ENCODE measurements around the gene AFF3. TPM values are rescaled to one million over a fixed set of nuclear protein-coding genes. Genes with fewer than 3 reads are reported as not detected.
"Not testable (repeated sequence)": the region's sequence is repeated elsewhere in the genome, so short reads cannot be mapped to it uniquely, and the experiment has no call there.

AFF3 gene
- total RNA-seq, 4 donors from 2014 or later: 2.1 to 7.3 (median 3.5) TPM

- no peak overlapping the region for H3K4me3 ChIP-seq (ENCODE audit: low read depth, poor library complexity, severe bottlenecking)
- DNase-seq (ENCODE audit: low spot score in 2 of 2): no peak
- 36 to 54% methylated on average over 1 of the region's 1 CpG for WGBS, 2 donors
- TF ChIP-seq POLR2A (IDR thresholded peaks at IDR 0.05): no peak
- TF ChIP-seq, protein P1, sequence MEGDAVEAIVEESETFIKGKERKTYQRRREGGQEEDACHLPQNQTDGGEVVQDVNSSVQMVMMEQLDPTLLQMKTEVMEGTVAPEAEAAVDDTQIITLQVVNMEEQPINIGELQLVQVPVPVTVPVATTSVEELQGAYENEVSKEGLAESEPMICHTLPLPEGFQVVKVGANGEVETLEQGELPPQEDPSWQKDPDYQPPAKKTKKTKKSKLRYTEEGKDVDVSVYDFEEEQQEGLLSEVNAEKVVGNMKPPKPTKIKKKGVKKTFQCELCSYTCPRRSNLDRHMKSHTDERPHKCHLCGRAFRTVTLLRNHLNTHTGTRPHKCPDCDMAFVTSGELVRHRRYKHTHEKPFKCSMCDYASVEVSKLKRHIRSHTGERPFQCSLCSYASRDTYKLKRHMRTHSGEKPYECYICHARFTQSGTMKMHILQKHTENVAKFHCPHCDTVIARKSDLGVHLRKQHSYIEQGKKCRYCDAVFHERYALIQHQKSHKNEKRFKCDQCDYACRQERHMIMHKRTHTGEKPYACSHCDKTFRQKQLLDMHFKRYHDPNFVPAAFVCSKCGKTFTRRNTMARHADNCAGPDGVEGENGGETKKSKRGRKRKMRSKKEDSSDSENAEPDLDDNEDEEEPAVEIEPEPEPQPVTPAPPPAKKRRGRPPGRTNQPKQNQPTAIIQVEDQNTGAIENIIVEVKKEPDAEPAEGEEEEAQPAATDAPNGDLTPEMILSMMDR (IDR thresholded peaks at IDR 0.05): no peak
- intact Hi-C loops (cut with DNase I; ENCODE audit: low total_unique reads): no loop called here
Observed at GRCh38 chr2:99939135-99939534, 203.3 kb downstream of the AFF3 start.

GRCh38 chr2:99938250-99938649 lies 204.1 kb downstream of the AFF3 start:
- DNase-seq (ENCODE audit: low spot score in 2 of 2): no peak
- TF ChIP-seq POLR2A (IDR thresholded peaks at IDR 0.05): no peak
- TF ChIP-seq, protein P1 (IDR thresholded peaks at IDR 0.05): no peak
- WGBS, 2 donors: 87 to 88% methylated on average over 3 of the region's 3 CpGs
- intact Hi-C loops (cut with DNase I; ENCODE audit: low total_unique reads): no loop called here
- no peak overlapping the region for H3K4me3 ChIP-seq (ENCODE audit: low read depth, poor library complexity, severe bottlenecking)

DNA sequence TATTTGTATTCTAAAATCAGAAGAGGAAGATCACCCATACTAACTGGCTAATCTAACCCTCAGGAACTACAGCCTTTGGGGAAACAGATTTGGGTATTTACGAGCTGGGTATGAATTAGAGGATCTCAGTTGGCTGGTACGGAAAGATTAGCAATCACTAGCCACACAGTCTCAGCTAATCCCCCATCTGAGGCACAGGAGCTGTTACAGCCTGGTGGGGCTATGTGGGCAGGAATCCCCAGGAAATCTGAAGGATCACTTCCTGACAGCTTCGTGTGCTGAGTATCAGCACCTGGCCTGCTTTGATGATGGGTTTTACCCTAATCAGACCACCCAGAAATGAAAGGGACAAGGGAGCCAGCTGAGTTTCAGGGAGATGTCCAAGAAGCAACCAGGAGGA lies 206.3 kb downstream of the AFF3 start:
- TF ChIP-seq, protein P1 (IDR thresholded peaks at IDR 0.05): no peak
- TF ChIP-seq POLR2A (IDR thresholded peaks at IDR 0.05): no peak
- DNase-seq (ENCODE audit: low spot score in 2 of 2): no peak
- 72 to 85% methylated on average over 3 of the region's 3 CpGs for WGBS, 2 donors
- no peak overlapping the region for H3K4me3 ChIP-seq (ENCODE audit: low read depth, poor library complexity, severe bottlenecking)
- intact Hi-C loops (cut with DNase I; ENCODE audit: low total_unique reads): no loop called here

DNA sequence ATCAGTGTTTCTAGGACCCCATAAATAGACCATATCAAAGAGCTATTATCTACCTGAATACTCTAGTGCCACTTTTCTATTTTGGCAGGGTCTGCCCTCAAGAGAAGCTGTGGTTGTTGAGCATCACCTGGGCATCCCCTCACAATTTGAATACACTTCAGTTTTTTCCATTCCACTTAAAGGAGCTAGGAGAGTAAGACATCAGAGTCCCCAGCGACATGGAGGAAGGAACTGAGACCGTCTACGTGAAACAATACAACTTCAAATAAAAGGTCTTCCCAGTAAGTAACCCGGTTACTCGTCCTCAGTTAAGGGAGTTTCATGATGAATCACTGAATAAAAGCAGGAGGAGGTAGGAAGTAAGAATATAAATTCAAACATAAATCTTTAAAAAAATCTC lies 206.7 kb downstream of the AFF3 start:
- intact Hi-C loops (cut with DNase I; ENCODE audit: low total_unique reads): no loop called here
- WGBS, 2 donors: 83 to 87% methylated on average over 5 of the region's 5 CpGs
- DNase-seq (ENCODE audit: low spot score in 2 of 2): no peak
- no peak overlapping the region for H3K4me3 ChIP-seq (ENCODE audit: low read depth, poor library complexity, severe bottlenecking)
- TF ChIP-seq, protein P1 (IDR thresholded peaks at IDR 0.05): no peak
- no peak for TF ChIP-seq POLR2A (IDR thresholded peaks at IDR 0.05)

GRCh38 chr2:99933894-99934650 lies 208.3 kb downstream of the AFF3 start:
- no peak for DNase-seq (ENCODE audit: low spot score in 2 of 2)
- H3K4me3 ChIP-seq (ENCODE audit: low read depth, poor library complexity, severe bottlenecking): no peak overlapping the region
- no peak for TF ChIP-seq POLR2A (IDR thresholded peaks at IDR 0.05)
- TF ChIP-seq, protein P1 (IDR thresholded peaks at IDR 0.05): no peak
- intact Hi-C loops (cut with DNase I; ENCODE audit: low total_unique reads): no loop called here
- 81 to 83% methylated on average over 6 of the region's 6 CpGs for WGBS, 2 donors

GRCh38 chr2:99933491-99933890 lies 208.9 kb downstream of the AFF3 start:
- H3K4me3 ChIP-seq (ENCODE audit: low read depth, poor library complexity, severe bottlenecking); intact Hi-C loops (cut with DNase I; ENCODE audit: low total_unique reads); DNase-seq (ENCODE audit: low spot score in 2 of 2): not testable (repeated sequence)
- WGBS, 2 donors: 95 to 97% methylated on average over 3 of the region's 3 CpGs

All from lower leg skin (tissue), 4 donors.